GM21367 (cell line): ENCODE data around the gene RPEL1.

ENCODE experiments used
- ATAC-seq: cut with Tn5 transposase; IDR thresholded peaks from one replicate; pipeline ENCODE4 v1.9.1; 2021; ENCODE audit not compliant: unreplicated experiment

Gene RPEL1

DNA sequence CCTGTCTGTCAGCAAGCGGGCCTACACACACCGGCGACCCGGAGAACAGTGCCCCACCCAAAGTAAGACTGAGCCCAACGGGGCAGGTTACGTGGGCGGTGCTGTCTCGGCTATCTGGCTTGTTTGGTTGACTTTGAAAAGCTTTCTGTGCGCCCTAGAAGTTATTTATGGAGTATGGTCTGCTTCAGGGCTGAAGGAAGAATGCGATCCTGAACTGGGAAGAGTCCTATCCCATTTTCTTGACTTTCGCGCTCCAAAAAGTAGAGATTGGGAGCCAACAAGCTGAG is 32.8 kb downstream of the RPEL1 start:
- ATAC-seq, result no peak

DNA sequence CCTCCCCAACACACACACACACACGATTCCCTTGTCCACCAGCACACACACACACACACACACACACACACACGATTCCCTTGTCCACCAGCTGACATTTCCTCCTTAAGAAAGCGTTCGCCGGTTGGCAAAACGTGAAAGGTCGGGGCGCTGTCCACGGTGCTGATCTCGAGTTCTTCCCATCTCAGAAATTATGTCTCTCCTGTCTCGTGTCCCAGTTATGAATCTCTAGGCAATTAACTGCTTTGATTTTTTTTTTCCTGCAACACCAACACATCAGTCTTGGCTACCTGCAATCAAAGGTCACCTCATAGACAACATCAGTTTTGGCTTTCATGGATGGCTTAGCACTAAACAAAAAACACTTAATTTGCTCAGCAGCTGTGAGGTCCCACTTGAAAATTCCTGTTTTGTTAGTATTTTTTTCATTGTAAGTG is 33.2 kb downstream of the RPEL1 start:
- no peak for ATAC-seq

DNA sequence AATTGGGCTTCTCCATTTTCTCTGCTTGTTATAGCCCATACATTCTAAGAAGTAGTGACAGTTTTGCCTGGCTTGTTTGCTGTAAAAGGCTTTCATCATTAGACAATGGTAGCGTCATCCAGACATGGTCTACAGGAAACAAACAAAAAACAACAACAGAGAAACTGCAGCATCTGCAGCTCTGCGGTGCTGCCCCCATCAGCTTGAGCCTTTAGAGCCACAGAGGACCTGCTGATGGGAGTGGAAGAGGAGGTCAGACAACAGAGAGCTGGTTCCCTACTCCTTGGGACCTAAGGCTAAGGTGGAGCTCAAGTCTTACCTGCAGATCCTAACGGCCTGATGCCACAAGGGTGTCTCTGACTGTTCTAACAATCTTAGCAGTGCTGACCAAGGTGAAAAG is 34.3 kb downstream of the RPEL1 start:
- no peak for ATAC-seq

DNA sequence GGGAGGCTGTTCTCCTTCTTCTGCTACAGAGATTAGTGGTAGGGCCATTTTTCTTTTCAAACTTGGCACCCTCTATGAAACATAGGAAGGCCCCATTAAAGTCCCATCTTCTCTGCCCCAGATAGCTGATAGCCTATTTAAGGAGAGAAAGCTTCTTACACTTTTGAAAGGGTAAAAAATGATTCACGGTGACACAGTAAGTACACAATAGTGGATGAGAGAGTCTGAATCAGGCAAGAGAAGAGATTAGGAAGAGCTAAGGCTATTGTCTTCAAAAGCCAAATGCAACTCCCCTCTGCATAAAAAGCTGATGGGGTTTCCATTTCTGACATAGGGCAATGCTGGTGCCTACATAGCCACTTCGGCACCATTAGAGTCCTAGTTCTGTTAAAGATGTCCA is 34.8 kb downstream of the RPEL1 start:
- ATAC-seq, result no peak

DNA sequence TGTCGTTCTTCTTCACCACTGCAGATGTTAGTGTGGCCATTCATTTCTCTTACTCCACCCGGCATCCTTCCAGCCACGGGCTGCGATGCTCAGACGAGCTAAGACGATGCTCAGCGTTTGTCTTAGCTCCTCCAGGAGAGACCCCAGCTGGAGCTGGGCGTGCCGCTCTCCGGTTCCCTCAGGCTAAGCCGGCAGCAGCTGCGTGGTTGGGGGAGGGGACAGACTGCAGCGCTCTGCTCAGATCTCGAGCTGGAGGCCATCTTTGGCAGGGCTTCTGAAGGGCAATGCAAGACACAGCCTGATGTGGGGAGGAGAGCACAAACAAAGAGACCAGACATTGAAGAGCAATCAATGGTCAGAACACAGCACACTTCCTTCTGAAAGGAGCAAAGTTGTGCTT is 36.1 kb downstream of the RPEL1 start:
- ATAC-seq, result no peak

DNA sequence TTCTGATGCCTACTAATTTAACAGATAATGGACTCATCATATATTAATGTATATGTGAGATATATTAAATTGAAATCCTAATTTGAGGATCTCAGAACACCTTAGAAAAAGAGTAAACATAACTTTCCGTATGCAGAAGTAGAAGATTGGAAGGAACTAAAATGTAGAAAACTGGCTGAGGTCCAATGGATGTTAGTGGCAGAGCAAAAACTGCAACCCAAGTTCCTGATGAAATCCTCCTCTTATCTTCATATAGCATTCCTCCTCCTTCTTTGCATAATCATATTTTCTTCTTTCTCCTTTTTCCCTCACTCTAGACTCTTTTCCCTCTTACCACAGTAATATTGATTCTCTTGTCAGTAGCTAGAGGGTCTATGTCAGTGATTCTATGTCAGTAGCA is 37.3 kb downstream of the RPEL1 start:
- ATAC-seq, result no peak

DNA sequence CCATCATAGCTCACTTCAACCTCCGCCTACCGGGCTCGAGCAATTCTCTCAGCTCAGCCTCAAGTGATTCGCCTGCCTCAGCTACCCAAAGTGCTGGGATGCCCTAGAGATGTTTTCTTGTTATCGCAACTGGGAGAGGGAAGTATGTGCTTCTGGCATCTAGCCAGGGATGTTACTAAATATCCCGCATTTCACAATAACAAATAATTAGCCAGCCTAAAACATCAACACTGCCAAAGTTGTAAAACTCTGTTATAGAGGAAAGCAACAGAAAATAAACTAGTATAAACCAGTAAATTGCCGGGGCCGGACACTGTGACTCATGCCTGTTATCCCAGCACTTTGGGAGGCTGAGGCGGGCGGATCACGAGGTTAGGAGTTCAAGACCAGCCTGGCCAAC is 38.5 kb downstream of the RPEL1 start:
- no peak for ATAC-seq

DNA sequence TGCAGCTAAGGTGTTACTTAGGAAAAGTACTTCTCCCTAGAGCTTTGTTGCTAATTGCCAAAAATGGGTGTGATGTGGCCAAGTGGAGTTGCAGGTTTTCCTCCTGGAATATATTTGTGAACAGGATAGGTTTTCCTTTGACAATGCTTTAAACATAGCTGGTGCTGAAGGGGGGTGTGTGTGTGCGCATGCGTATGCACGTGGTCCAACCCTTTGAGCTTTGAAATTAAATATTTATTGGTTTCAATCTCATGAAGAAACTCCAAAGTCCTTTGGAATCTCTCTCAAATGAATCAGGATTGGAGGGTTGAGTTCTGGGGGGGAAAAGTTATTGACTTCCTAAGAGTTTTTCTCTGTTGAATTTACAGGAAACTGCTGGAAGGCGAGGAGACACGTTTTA is 42.3 kb downstream of the RPEL1 start:
- no peak for ATAC-seq

DNA sequence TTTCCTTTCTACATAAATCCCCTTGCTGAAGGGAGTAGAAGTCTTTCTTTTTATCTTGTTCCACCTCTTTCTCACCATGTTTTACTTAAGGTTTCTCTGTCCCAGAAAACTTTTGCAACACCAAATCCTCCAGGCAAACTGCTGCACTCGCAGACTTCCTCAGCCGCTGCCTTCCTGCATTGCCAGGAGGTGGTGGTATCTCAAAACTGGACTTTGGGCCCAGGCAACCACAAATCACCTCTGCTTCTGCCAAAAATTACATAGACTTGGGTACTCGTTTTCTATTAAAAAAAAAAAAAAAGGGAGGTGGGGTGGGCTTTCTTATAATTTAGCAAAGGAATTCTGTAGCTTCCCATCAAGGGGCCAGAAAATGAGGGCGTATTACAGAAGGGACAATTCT is 45.9 kb downstream of the RPEL1 start:
- no peak for ATAC-seq

DNA sequence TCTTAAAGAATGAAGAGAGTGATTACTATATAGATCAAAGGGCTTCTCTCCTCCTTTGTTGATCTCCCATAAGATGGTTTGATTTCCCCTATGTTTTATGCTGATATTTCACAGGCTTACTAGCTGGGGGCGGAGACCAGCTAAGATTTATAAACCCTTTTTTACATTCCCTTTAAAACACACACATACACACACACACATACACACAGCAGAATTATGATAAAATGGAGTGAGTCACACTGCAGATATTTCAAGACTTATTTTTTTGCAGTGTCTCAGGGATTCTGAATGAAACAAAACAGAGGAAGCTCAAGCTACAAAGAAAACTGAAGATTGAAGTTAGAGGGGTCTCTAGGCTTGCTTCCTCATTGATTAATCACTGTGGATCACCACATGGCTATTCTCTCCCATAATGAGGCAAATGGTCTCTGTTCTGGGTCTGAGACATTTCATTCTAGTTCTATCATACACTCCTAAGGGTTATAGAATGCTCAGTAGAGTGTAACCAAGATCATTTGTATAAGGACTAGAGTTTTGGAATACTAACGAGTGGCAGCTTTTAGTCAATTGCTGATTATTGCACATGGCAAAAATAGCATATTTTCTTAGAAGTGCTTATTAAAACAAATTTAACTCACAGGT is 49.8 kb downstream of the RPEL1 start:
- no peak for ATAC-seq
